Fibroblast of pulmonary artery (primary cell): ENCODE data around the gene SECTM1.

Source experiments
- DNase-seq: peaks from one replicate; pipeline ENCODE4 v3.0.0-alpha.2; 2010; ENCODE audit warnings: low read depth
- H3K4me3 ChIP-seq: replicated peaks from 2 replicates; pipeline ENCODE4 v1.5.1; 2011; ENCODE audit warnings: low read depth, mild to moderate bottlenecking, control low read depth, low read length, moderate library complexity
- CTCF ChIP-seq: IDR thresholded peaks from 2 replicates; pipeline ENCODE4 v1.5.1; 2011; ENCODE audit warnings: mild to moderate bottlenecking, control low read depth, low read length, inconsistent platforms; ENCODE audit errors: missing control alignments

The SECTM1 gene

DNA sequence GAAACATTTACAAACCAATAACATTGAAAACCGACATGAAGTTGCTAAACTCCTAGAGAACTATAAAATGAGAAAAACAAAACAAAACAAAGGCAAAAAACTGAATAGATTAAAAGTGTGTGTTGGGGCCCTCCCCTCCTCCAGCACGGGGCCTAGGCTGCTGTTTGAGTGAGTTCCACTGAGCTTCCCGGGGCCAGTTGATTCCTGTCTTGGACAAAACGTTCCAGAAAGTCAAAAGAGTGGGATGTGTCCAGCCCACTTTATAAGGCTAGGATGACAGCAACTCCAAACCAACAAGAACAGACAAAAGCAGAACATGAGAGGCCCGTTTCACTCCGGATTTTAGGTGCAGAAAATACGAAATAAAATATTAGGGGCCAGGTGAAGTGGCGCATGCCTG, 48.4 kb downstream of the SECTM1 start:
- no peak for DNase-seq
- TF ChIP-seq CTCF = no peak
- no peak overlapping the region for H3K4me3 ChIP-seq

DNA sequence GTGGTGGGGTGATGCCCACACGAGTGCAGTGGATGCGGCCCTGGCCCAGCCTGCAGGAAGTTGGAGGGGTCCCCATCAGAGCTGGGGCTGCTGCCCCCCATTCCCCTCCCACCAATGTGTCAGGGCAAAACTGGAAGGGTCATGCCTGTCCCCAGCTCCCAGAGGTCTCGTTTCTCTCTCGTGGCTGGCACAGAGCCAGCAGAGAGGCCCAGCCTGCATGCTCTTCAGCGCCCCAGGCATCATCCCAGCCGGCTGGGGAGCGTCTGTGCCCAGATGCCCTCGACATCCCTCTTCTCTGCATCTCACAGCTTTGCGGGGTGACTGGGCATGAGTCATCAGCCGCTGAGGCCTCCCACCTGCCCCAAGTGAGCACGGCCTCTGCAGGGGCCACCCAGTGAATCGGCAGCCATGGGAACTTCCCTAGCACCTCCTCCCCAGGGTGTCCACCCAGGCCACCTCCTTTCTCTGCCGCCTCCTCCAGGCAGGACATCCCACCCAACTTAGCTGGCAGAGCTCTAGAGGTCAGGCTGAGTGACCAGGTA, 50.3 kb downstream of the SECTM1 start:
- peak; percentile 64 for DNase-seq
- TF ChIP-seq CTCF = no peak

GRCh38 chr17:82282239-82283207, 51.0 kb downstream of the SECTM1 start:
- no peak overlapping the region for H3K4me3 ChIP-seq
- no peak for TF ChIP-seq CTCF

More for the DNA sequence above, 50.3 kb downstream of the SECTM1 start:
- no peak overlapping the region for H3K4me3 ChIP-seq

GRCh38 chr17:82281502-82282238, 51.9 kb downstream of the SECTM1 start:
- TF ChIP-seq CTCF = no peak
- DNase-seq = no peak
- H3K4me3 ChIP-seq = no peak overlapping the region

More at GRCh38 chr17:82282239-82283207, 51.0 kb downstream of the SECTM1 start:
- DNase-seq = no peak

- DNase-seq = no peak
- TF ChIP-seq CTCF = no peak
- no peak overlapping the region for H3K4me3 ChIP-seq
These were observed 52.5 kb downstream of the SECTM1 start for GRCh38 chr17:82281076-82281475.

- no peak overlapping the region for H3K4me3 ChIP-seq
- no peak for DNase-seq
- no peak for TF ChIP-seq CTCF
These were observed 53.0 kb downstream of the SECTM1 start for GRCh38 chr17:82280537-82280936.
